Mesenchymal stem cell (in vitro differentiated cells and primary cell): ENCODE results near the gene FBRSL1.

Experiments used
- DNase-seq: peaks from one replicate; pipeline ENCODE4 v3.0.0-alpha.2; 2013
- H2AFZ ChIP-seq: one replicate; pipeline ENCODE4 v1.6.1; 2013; ENCODE audit warnings: low read depth, mild to moderate bottlenecking, control low read depth, inconsistent platforms, low read length, moderate library complexity
- H2AK5ac ChIP-seq: 2 replicates; pipeline ENCODE4 v1.6.1; 2013; ENCODE audit warnings: low read length, moderate library complexity, mild to moderate bottlenecking, inconsistent platforms; ENCODE audit not compliant: severe bottlenecking
- H2BK120ac ChIP-seq: one replicate; pipeline ENCODE4 v1.6.1; 2013; ENCODE audit warnings: low read depth, mild to moderate bottlenecking, inconsistent platforms, low read length, moderate library complexity
- H2BK12ac ChIP-seq, 2 experiments: one replicate each; pipeline ENCODE4 v1.6.1; 2013; ENCODE audit warnings: inconsistent platforms in 2 of 2, low read length in 2 of 2, mild to moderate bottlenecking in 2 of 2, moderate library complexity in 2 of 2, control low read depth in 1 of 2
- H2BK15ac ChIP-seq: one replicate; pipeline ENCODE4 v1.6.1; 2013; ENCODE audit warnings: mild to moderate bottlenecking, low read depth, inconsistent platforms; ENCODE audit not compliant: poor library complexity, severe bottlenecking
- H2BK5ac ChIP-seq: 2 replicates; pipeline ENCODE4 v1.6.1; 2013; ENCODE audit warnings: low read depth, mild to moderate bottlenecking, low read length, control low read depth, inconsistent platforms; ENCODE audit not compliant: poor library complexity, severe bottlenecking
- H3K14ac ChIP-seq, 2 experiments: one replicate each; pipeline ENCODE4 v1.6.1; 2013; ENCODE audit warnings: inconsistent platforms in 2 of 2, low read length in 2 of 2, control low read depth in 1 of 2, mild to moderate bottlenecking in 1 of 2, moderate library complexity in 1 of 2
- H3K18ac ChIP-seq, 2 experiments: one replicate each; pipeline ENCODE4 v1.6.1; 2013; ENCODE audit warnings: inconsistent platforms in 2 of 2, low read length in 2 of 2, control low read depth in 1 of 2, low read depth in 1 of 2, mild to moderate bottlenecking in 1 of 2
- H3K23ac ChIP-seq, 2 experiments: one replicate each; pipeline ENCODE4 v1.6.1; 2013; ENCODE audit warnings: inconsistent platforms in 2 of 2, low read length in 2 of 2, mild to moderate bottlenecking in 2 of 2, moderate library complexity in 2 of 2, control low read depth in 1 of 2
- H3K27ac ChIP-seq: 2 replicates; pipeline ENCODE4 v1.5.1; 2013; ENCODE audit warnings: mild to moderate bottlenecking, moderate library complexity, low read length, control low read depth, inconsistent platforms; ENCODE audit not compliant: poor library complexity, severe bottlenecking
- H3K27me3 ChIP-seq, 2 experiments: 2 replicates each; pipeline versions ENCODE4 v1.6.1 to v1.7.0; 2013; ENCODE audit warnings: low read length in 2 of 2, mild to moderate bottlenecking in 2 of 2, moderate library complexity in 2 of 2, control low read depth in 1 of 2, inconsistent platforms in 1 of 2; ENCODE audit not compliant: control insufficient read depth in 1 of 2, insufficient read depth in 1 of 2
- H3K36me3 ChIP-seq, 2 experiments: 2 replicates each; pipeline versions ENCODE4 v1.6.1 to v1.7.0; 2013; ENCODE audit warnings: low read length in 2 of 2, control low read depth in 1 of 2, inconsistent platforms in 1 of 2, low read depth in 1 of 2, mild to moderate bottlenecking in 1 of 2; ENCODE audit not compliant: insufficient read depth in 2 of 2, control insufficient read depth in 1 of 2
- H3K4ac ChIP-seq, 2 experiments: one replicate each; pipeline ENCODE4 v1.6.1; 2013; ENCODE audit warnings: inconsistent platforms in 2 of 2, low read length in 2 of 2, mild to moderate bottlenecking in 2 of 2, moderate library complexity in 2 of 2, control low read depth in 1 of 2, low read depth in 1 of 2
- H3K4me1 ChIP-seq: 2 replicates; pipeline ENCODE4 v1.6.1; 2013; ENCODE audit warnings: low read depth, low read length, control low read depth; ENCODE audit not compliant: control insufficient read depth, insufficient read depth
- H3K4me2 ChIP-seq: 2 replicates; pipeline ENCODE4 v1.6.1; 2013; ENCODE audit warnings: low read length, mild to moderate bottlenecking, inconsistent platforms; ENCODE audit not compliant: poor library complexity, severe bottlenecking
- H3K4me3 ChIP-seq, 2 experiments: 2 replicates each; pipeline versions ENCODE4 v1.5.1 to v1.7.0; 2013; ENCODE audit warnings: low read length in 2 of 2, mild to moderate bottlenecking in 2 of 2, control low read depth in 1 of 2, low read depth in 1 of 2; ENCODE audit not compliant: insufficient read depth in 1 of 2
- H3K79me1 ChIP-seq: replicated peaks from 2 replicates; pipeline ENCODE4 v1.6.1; 2013; ENCODE audit warnings: mild to moderate bottlenecking, control low read depth, low read length, inconsistent platforms; ENCODE audit not compliant: poor library complexity, severe bottlenecking
- H3K9ac ChIP-seq: 2 replicates; pipeline ENCODE4 v1.7.0; 2013; ENCODE audit warnings: mild to moderate bottlenecking, low read length, moderate library complexity
- H3K9me3 ChIP-seq: 2 replicates; pipeline ENCODE4 v1.7.0; 2013; ENCODE audit warnings: mild to moderate bottlenecking, low read length; ENCODE audit not compliant: control insufficient read depth
- H4K8ac ChIP-seq: one replicate; pipeline ENCODE4 v1.6.1; 2013; ENCODE audit warnings: inconsistent platforms, mild to moderate bottlenecking, low read length, moderate library complexity
- H4K91ac ChIP-seq: one replicate; pipeline ENCODE4 v1.6.1; 2013; ENCODE audit warnings: mild to moderate bottlenecking, low read length, inconsistent platforms
- whole genome bisulfite sequencing: methylation state at CpG from one replicate; pipeline ENCODE4 v1.1.7; 2013; ENCODE audit warnings: mixed read lengths; 5-methylcytosine and 5-hydroxymethylcytosine counted together

Gene FBRSL1

GRCh38 chr12:132528564-132529106 lies 38.7 kb downstream of the FBRSL1 start:
- whole genome bisulfite sequencing: 96% methylated on average over 21 of the region's 21 CpGs

GRCh38 chr12:132529156-132529839 lies 39.3 kb downstream of the FBRSL1 start:
- Histone ChIP-seq H2BK120ac (no peak overlapping the region), H2BK15ac (no peak overlapping the region), H2AK5ac (no peak overlapping the region), H3K4me1 (peaks cover 19% of the 10 kb centered on the region), H3K18ac (no peak overlapping the region), H2BK12ac (no peak overlapping the region), H3K4me2 (no peak overlapping the region), H3K9ac (no peak overlapping the region), H4K91ac (no peak overlapping the region), H3K27me3 (no peaks in the 10 kb centered on the region), H2BK5ac (no peak overlapping the region), H3K79me1 (peaks cover 42% of the 10 kb centered on the region), H4K8ac (no peak overlapping the region), H3K23ac (no peak overlapping the region), H3K4me3 (no peak overlapping the region), H3K36me3 (peaks cover 0 to 73% of the 10 kb centered on the region in 2 experiments), H2AFZ (no peak overlapping the region), H3K9me3 (no peaks in the 10 kb centered on the region), H3K14ac (peak overlapping the region in 1 of 2 experiments; percentile 4), H3K4ac (no peak overlapping the region), H3K27ac (no peak overlapping the region)
- 88% methylated on average over 9 of the region's 11 CpGs for WGBS
- no peak for DNase-seq

More at GRCh38 chr12:132528564-132529106, 38.7 kb downstream of the FBRSL1 start:
- no peak overlapping the region for H4K91ac ChIP-seq
- H2BK120ac ChIP-seq: no peak overlapping the region
- no peak overlapping the region for H2BK5ac ChIP-seq
- no peak overlapping the region for H2AK5ac ChIP-seq
- H3K79me1 ChIP-seq: peaks cover 43% of the 10 kb centered on the region
- no peak overlapping the region for H3K9ac ChIP-seq
- H3K14ac ChIP-seq: no peak overlapping the region
- no peak overlapping the region for H3K4me2 ChIP-seq
- no peak overlapping the region for H3K4ac ChIP-seq
- H3K23ac ChIP-seq: no peak overlapping the region
- no peaks in the 10 kb centered on the region for H3K27me3 ChIP-seq
- peaks cover 0 to 66% of the 10 kb centered on the region in 2 experiments for H3K36me3 ChIP-seq
- no peak overlapping the region for H3K4me3 ChIP-seq
- no peak overlapping the region for H3K27ac ChIP-seq
- H2BK15ac ChIP-seq: no peak overlapping the region
- no peak overlapping the region for H3K18ac ChIP-seq
- H3K9me3 ChIP-seq: no peaks in the 10 kb centered on the region
- H4K8ac ChIP-seq: no peak overlapping the region
- no peak for DNase-seq
- peaks cover 26% of the 10 kb centered on the region for H3K4me1 ChIP-seq
- no peak overlapping the region for H2AFZ ChIP-seq
- H2BK12ac ChIP-seq: no peak overlapping the region

GRCh38 chr12:132529906-132530305 lies 40.0 kb downstream of the FBRSL1 start:
- Histone ChIP-seq H3K4me1 (peaks cover 13% of the 10 kb centered on the region), H3K14ac (peak overlapping the region in 1 of 2 experiments; percentile 4)
- no peak for DNase-seq

DNA sequence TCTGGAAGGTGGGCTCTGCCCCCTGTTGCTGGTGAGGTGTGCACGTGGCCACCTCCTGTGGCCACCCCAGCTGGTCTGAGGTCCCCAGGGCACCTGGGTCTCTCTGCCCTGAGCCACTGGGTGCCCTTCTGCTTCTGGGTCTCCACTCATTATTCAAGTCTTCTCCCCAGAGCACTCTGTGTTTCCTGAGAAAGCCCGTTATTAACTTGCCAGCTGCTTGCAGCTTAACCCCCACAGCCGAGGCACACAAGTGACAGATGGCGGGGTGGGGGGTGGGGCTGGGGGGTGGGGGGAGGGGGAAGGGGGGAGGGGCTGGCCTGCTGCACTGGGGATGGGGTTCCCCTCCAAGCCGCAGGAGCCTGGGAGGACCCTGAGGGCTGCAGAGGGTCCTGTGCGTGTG lies 40.5 kb downstream of the FBRSL1 start:
- Histone ChIP-seq H3K79me1 (peaks cover 38% of the 10 kb centered on the region), H4K8ac (no peak overlapping the region), H3K36me3 (peaks cover 0 to 74% of the 10 kb centered on the region in 2 experiments), H3K4me3 (no peak overlapping the region), H3K27me3 (no peaks in the 10 kb centered on the region), H3K9ac (no peak overlapping the region), H3K4me1 (peaks cover 7% of the 10 kb centered on the region), H3K4me2 (no peak overlapping the region), H2BK12ac (no peak overlapping the region), H3K14ac (no peak overlapping the region), H3K4ac (no peak overlapping the region), H3K9me3 (no peaks in the 10 kb centered on the region), H3K23ac (no peak overlapping the region), H2AK5ac (no peak overlapping the region), H2BK120ac (no peak overlapping the region), H3K27ac (no peak overlapping the region), H2BK5ac (no peak overlapping the region), H2AFZ (no peak overlapping the region), H3K18ac (no peak overlapping the region), H2BK15ac (no peak overlapping the region), H4K91ac (no peak overlapping the region)
- 88% methylated on average over 2 of the region's 6 CpGs for WGBS
- DNase-seq: no peak

More at GRCh38 chr12:132529906-132530305, 40.0 kb downstream of the FBRSL1 start:
- Histone ChIP-seq H3K27me3 (no peaks in the 10 kb centered on the region), H2BK5ac (no peak overlapping the region), H3K4me2 (no peak overlapping the region), H2BK120ac (no peak overlapping the region), H3K36me3 (peaks cover 0 to 78% of the 10 kb centered on the region in 2 experiments), H3K23ac (no peak overlapping the region), H3K4me3 (no peak overlapping the region), H3K9me3 (no peaks in the 10 kb centered on the region), H2AFZ (no peak overlapping the region), H2AK5ac (no peak overlapping the region), H2BK15ac (no peak overlapping the region), H3K4ac (no peak overlapping the region), H3K18ac (no peak overlapping the region), H3K9ac (no peak overlapping the region), H3K27ac (no peak overlapping the region), H4K91ac (no peak overlapping the region), H3K79me1 (peaks cover 42% of the 10 kb centered on the region), H2BK12ac (no peak overlapping the region), H4K8ac (no peak overlapping the region)
- 99% methylated on average over 10 of the region's 10 CpGs for WGBS
